Mucosa of rectum (tissue), 2 donors: ENCODE results near the gene PSMG3.

Experiments
- H3K27ac ChIP-seq, 2 donors: one replicate each; pipeline ENCODE4 v1.7.0; 2013; ENCODE audit warnings: inconsistent platforms in 2 of 2, low read depth in 2 of 2, low read length in 2 of 2
- H3K27me3 ChIP-seq, 2 donors: one replicate each; pipeline ENCODE4 v1.7.0; 2013; ENCODE audit warnings: low read length in 2 of 2; ENCODE audit not compliant: control insufficient read depth in 2 of 2, insufficient read depth in 2 of 2
- H3K36me3 ChIP-seq, 2 donors: one replicate each; pipeline ENCODE4 v1.7.0; 2013; ENCODE audit warnings: low read length in 2 of 2; ENCODE audit not compliant: control insufficient read depth in 2 of 2, insufficient read depth in 2 of 2
- H3K4me1 ChIP-seq, 2 donors: one replicate each; pipeline ENCODE4 v1.7.0; 2013; ENCODE audit warnings: low read length in 2 of 2, mild to moderate bottlenecking in 1 of 2; ENCODE audit not compliant: control insufficient read depth in 2 of 2, insufficient read depth in 2 of 2
- H3K4me3 ChIP-seq, 2 donors: one replicate each; pipeline ENCODE4 v1.7.0; 2013; ENCODE audit warnings: low read length in 2 of 2
- H3K9ac ChIP-seq, 2 donors: one replicate each; pipeline ENCODE4 v1.7.0; 2013; ENCODE audit warnings: low read length in 2 of 2, low read depth in 1 of 2, mild to moderate bottlenecking in 1 of 2
- H3K9me3 ChIP-seq, 2 donors: one replicate each; pipeline ENCODE4 v1.7.0; 2013; ENCODE audit warnings: low read length in 2 of 2; ENCODE audit not compliant: control insufficient read depth in 2 of 2
- donor health status: healthy.
- donor health status: Normal muscosa, but diverticular disease.

PSMG3 gene, protein sequence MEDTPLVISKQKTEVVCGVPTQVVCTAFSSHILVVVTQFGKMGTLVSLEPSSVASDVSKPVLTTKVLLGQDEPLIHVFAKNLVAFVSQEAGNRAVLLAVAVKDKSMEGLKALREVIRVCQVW

GRCh38 chr7:1569833-1570632 is at the start of gene PSMG3:
Gene PSMG3, minus strand, starts transcription at chr7:1570032. Its CDS starts 693 bp downstream, at chr7:1569339.
- H3K27me3 ChIP-seq: no peaks in the 10 kb centered on the region
- H3K4me3 ChIP-seq: peak within 1 kb of the TSS; percentile 93 to 98
- peaks cover 2 to 5% of the 10 kb centered on the region in 2 donors for H3K36me3 ChIP-seq
- H3K9ac ChIP-seq: peak within 1 kb of the TSS; percentile 97 to 99
- peaks cover 35 to 42% of the 10 kb centered on the region in 2 donors for H3K4me1 ChIP-seq
- no peaks in the 10 kb centered on the region for H3K9me3 ChIP-seq
- H3K27ac ChIP-seq: peak within 1 kb of the TSS; percentile 95 to 96

- no peaks in the 10 kb centered on the region for H3K9me3 ChIP-seq
- H3K27me3 ChIP-seq: no peaks in the 10 kb centered on the region
- no peak overlapping the region for H3K9ac ChIP-seq
- H3K27ac ChIP-seq: no peak overlapping the region
- no peaks in the 10 kb centered on the region for H3K4me1 ChIP-seq
- H3K36me3 ChIP-seq: no peaks in the 10 kb centered on the region
- no peak overlapping the region for H3K4me3 ChIP-seq
Measured at GRCh38 chr7:1618475-1618874, 48.6 kb upstream of the PSMG3 start.

- Histone ChIP-seq H3K27ac (no peak overlapping the region), H3K36me3 (no peaks in the 10 kb centered on the region), H3K9ac (no peak overlapping the region), H3K27me3 (no peaks in the 10 kb centered on the region), H3K4me1 (no peaks in the 10 kb centered on the region), H3K9me3 (no peaks in the 10 kb centered on the region), H3K4me3 (no peak overlapping the region)
Measured at GRCh38 chr7:1617957-1618356, 48.1 kb upstream of the PSMG3 start.

GRCh38 chr7:1616741-1617140 is 46.9 kb upstream of the PSMG3 start:
- Histone ChIP-seq H3K36me3 (no peaks in the 10 kb centered on the region), H3K9me3 (no peaks in the 10 kb centered on the region), H3K27ac (no peak overlapping the region), H3K27me3 (no peaks in the 10 kb centered on the region), H3K4me3 (no peak overlapping the region), H3K9ac (no peak overlapping the region), H3K4me1 (no peaks in the 10 kb centered on the region)

DNA sequence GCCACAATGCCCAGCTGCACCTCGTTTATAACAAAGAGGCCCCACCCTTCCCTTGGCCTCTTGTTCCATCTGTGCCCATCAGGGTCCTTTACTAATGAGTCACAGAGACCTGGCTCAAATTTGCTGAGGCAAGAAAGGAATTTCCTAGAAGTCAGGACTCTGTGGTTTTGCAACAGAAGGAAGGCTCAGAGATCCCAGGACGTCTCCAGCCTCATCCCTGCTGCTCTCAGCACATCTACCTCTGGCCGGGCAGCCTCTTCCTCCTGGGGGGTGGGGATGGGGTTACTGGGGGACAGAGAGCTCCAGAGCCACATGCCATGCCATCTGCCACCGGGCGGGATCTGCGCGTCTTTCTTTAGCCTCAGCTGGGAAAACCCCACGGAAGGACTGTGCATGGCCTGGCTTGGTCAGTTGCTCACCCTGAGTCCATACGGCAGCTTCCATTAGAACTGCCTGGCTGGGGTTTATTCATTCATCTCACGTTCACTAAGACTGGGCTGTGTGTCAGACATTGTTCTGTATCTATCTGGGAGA is 41.9 kb upstream of the PSMG3 start:
- Histone ChIP-seq H3K27ac (no peak overlapping the region), H3K4me1 (no peaks in the 10 kb centered on the region), H3K4me3 (no peak overlapping the region), H3K9ac (no peak overlapping the region), H3K36me3 (no peaks in the 10 kb centered on the region), H3K9me3 (no peaks in the 10 kb centered on the region), H3K27me3 (peaks cover 0 to 2% of the 10 kb centered on the region in 2 donors)

- Histone ChIP-seq H3K4me1 (no peaks in the 10 kb centered on the region), H3K9ac (no peak overlapping the region), H3K9me3 (no peaks in the 10 kb centered on the region), H3K36me3 (no peaks in the 10 kb centered on the region), H3K27me3 (peaks cover 2 to 3% of the 10 kb centered on the region in 2 donors), H3K27ac (no peak overlapping the region), H3K4me3 (no peak overlapping the region)
Measured at GRCh38 chr7:1610678-1611302, 41.0 kb upstream of the PSMG3 start.

DNA sequence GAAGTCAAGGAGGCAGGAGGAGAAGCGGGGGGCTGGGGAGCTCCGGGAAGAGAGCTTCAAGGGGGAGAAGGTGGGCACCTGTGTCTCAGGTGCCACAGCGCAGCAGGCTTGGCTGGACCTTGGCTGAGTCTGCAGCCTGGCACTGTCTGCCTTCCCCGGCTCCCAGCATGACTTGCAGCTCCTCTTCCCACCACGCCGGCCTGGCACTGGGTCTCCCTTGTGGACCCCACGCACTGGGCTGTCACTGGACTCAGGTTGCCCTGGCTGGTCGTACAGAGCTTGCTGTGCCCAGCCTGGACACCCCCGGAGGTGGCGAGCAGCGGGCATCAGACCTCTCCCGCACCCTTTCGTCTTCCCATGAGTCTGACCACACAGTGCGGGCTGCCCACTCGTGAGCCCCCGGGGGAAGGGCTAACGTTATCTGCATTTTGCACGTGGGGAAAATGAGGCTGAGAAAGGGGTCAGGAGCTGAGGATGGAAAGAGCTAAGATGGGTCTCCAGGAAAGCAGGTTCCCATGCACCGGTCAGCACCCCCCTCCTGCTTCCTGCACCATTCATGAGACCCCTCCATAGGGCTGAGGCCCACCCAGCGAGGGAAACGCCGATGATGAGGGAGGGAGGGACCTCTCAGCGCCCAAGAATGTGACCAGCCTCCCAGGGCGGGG is 40.3 kb upstream of the PSMG3 start:
- H3K9ac ChIP-seq: no peak overlapping the region
- no peak overlapping the region for H3K4me3 ChIP-seq
- no peak overlapping the region for H3K27ac ChIP-seq
- no peaks in the 10 kb centered on the region for H3K9me3 ChIP-seq
- peaks cover 2 to 3% of the 10 kb centered on the region in 2 donors for H3K27me3 ChIP-seq
- no peaks in the 10 kb centered on the region for H3K4me1 ChIP-seq
- H3K36me3 ChIP-seq: no peaks in the 10 kb centered on the region

DNA sequence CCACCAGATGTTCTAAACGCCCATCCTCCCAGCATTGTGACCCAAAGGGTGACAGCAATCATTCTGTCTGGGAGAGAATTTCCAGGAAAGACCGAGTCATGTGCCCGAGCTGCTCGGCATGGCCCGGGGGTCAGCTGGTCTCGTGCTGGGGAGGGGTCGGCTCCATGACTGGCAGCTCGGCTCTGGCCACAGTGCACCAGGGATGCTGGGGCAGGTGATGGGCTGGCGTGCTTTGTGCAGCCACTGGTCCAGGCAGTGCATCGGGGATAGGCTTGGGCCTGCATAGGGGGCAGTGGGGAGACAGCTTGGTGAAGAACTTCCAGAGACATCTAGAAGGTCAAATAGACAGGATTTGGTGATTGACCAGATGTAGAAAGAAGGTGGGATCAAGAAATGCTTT is 39.2 kb upstream of the PSMG3 start:
- Histone ChIP-seq H3K9me3 (no peaks in the 10 kb centered on the region), H3K4me1 (no peaks in the 10 kb centered on the region), H3K4me3 (no peak overlapping the region), H3K27me3 (peaks cover 2 to 3% of the 10 kb centered on the region in 2 donors), H3K9ac (no peak overlapping the region), H3K36me3 (no peaks in the 10 kb centered on the region), H3K27ac (no peak overlapping the region)

- no peak overlapping the region for H3K27ac ChIP-seq
- no peaks in the 10 kb centered on the region for H3K4me1 ChIP-seq
- H3K27me3 ChIP-seq: peaks cover 2 to 3% of the 10 kb centered on the region in 2 donors
- H3K4me3 ChIP-seq: no peak overlapping the region
- no peak overlapping the region for H3K9ac ChIP-seq
- no peaks in the 10 kb centered on the region for H3K9me3 ChIP-seq
- no peaks in the 10 kb centered on the region for H3K36me3 ChIP-seq
Measured at GRCh38 chr7:1608318-1608717, 38.5 kb upstream of the PSMG3 start.

DNA sequence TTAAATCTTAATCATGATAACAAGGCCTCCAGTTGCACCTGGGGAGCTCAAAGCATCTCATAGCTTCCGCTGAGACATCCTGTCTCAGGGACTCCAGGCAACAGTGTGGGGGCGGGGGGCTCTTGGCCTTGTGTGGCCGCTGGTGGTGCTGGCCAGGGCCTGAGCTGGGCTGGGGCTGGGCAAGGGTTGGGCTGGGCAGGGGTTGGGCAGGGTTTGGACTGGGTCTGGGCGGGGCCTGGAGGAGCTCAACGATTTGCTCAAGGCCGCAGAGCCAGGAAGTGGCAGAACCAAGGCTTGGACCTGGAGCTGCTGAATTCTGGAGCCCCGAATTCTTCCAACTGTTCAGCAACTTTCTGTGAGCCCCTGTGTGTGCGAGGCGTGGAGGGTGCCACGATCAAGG is 37.9 kb upstream of the PSMG3 start:
- H3K27ac ChIP-seq: no peak overlapping the region
- no peaks in the 10 kb centered on the region for H3K36me3 ChIP-seq
- no peak overlapping the region for H3K4me3 ChIP-seq
- H3K9ac ChIP-seq: no peak overlapping the region
- H3K4me1 ChIP-seq: no peaks in the 10 kb centered on the region
- H3K27me3 ChIP-seq: peaks cover 2 to 3% of the 10 kb centered on the region in 2 donors
- no peaks in the 10 kb centered on the region for H3K9me3 ChIP-seq
